ENCODE data around the gene ETFDH.

DNA sequence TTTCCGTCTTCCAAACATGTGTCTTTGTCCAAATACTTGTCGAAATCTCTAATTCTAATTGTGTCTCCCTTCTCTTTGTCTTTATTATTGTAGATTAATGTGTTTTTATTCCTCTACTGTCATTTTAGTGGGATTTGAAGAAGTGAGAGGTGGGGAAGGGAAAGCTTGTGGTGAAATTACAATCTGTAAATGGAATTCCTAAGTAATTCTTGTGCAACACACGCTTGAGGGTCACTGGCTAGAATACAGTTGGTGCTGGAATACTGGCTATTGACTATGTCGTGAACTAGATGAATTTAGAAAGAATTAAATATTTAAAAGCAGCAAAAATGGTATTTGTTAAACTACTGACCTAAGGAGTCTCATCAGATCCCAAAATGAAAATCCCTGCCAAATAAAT is 86.0 kb downstream of the ETFDH start:
- TF ChIP-seq, protein P1, sequence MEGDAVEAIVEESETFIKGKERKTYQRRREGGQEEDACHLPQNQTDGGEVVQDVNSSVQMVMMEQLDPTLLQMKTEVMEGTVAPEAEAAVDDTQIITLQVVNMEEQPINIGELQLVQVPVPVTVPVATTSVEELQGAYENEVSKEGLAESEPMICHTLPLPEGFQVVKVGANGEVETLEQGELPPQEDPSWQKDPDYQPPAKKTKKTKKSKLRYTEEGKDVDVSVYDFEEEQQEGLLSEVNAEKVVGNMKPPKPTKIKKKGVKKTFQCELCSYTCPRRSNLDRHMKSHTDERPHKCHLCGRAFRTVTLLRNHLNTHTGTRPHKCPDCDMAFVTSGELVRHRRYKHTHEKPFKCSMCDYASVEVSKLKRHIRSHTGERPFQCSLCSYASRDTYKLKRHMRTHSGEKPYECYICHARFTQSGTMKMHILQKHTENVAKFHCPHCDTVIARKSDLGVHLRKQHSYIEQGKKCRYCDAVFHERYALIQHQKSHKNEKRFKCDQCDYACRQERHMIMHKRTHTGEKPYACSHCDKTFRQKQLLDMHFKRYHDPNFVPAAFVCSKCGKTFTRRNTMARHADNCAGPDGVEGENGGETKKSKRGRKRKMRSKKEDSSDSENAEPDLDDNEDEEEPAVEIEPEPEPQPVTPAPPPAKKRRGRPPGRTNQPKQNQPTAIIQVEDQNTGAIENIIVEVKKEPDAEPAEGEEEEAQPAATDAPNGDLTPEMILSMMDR (IDR thresholded peaks at IDR 0.05; ENCODE audit: insufficient read depth, low read length): no peak
- TF ChIP-seq POLR2AphosphoS5 (IDR thresholded peaks at IDR 0.05; ENCODE audit: low read depth) (no peak), GABPA (IDR thresholded peaks at IDR 0.05; ENCODE audit: low read depth) (no peak)
